ENCODE results near the gene TLR1.

Gene TLR1

DNA sequence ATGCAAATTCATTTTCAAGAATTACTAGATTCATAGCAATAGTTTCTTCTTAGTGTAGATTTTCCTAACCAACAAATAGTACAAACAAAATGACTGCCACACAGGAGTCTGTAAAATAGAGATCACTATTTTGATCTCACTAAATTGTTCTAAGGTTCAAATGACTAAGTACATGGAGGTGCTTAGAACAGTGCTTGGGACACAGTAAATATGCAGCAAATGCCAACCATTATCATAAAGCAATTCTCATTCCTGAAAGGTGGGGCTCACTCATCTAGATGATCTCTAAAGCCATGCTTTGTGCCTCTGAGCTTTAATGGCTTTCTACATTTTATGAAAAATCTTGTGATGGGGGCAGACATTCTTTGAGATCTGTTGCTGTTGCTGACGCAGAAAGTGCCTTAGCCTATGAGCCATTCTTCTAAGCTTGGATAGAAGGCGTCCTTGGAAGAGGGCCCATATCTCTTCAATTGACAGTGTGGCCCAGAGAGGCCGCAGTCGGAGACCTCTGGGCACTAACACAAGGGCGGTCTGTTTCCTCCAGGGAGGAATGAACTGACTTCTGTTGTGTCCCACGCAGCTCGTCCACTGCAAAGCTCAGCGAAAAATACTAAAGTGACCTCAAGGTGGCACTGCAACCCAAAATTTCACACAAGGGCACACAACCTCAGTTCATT lies 45.3 kb downstream of the TLR1 start:
- TF ChIP-seq ZFP3 (CRISPR knock-in tag; IDR thresholded peaks at IDR 0.05) = no peak
- no peak for TF ChIP-seq ZNF70 (CRISPR knock-in tag; IDR thresholded peaks at IDR 0.05)
- TF ChIP-seq ZNF8 (CRISPR knock-in tag; IDR thresholded peaks at IDR 0.05) = no peak
- TF ChIP-seq, protein P1, sequence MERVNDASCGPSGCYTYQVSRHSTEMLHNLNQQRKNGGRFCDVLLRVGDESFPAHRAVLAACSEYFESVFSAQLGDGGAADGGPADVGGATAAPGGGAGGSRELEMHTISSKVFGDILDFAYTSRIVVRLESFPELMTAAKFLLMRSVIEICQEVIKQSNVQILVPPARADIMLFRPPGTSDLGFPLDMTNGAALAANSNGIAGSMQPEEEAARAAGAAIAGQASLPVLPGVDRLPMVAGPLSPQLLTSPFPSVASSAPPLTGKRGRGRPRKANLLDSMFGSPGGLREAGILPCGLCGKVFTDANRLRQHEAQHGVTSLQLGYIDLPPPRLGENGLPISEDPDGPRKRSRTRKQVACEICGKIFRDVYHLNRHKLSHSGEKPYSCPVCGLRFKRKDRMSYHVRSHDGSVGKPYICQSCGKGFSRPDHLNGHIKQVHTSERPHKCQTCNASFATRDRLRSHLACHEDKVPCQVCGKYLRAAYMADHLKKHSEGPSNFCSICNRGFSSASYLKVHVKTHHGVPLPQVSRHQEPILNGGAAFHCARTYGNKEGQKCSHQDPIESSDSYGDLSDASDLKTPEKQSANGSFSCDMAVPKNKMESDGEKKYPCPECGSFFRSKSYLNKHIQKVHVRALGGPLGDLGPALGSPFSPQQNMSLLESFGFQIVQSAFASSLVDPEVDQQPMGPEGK (CRISPR knock-in tag; IDR thresholded peaks at IDR 0.05; ENCODE audit: borderline replicate concordance) = no peak
- no peak for TF ChIP-seq ISL1 (CRISPR knock-in tag; IDR thresholded peaks at IDR 0.05)
- no peak for TF ChIP-seq ESRRG (CRISPR knock-in tag; IDR thresholded peaks at IDR 0.05)
- no peak for TF ChIP-seq TSHZ2 (CRISPR knock-in tag; IDR thresholded peaks at IDR 0.05)
- no peak for TF ChIP-seq ARNTL (CRISPR knock-in tag; IDR thresholded peaks at IDR 0.05; ENCODE audit: borderline replicate concordance, low read depth)
- no peak for TF ChIP-seq GLIS3 (CRISPR knock-in tag; IDR thresholded peaks at IDR 0.05)
- TF ChIP-seq POU6F1 (CRISPR knock-in tag; IDR thresholded peaks at IDR 0.05; ENCODE audit: borderline replicate concordance, low read depth) = no peak
- no peak for TF ChIP-seq CSDC2 (CRISPR knock-in tag; IDR thresholded peaks at IDR 0.05)
- TF ChIP-seq ZC3H10 (CRISPR knock-in tag; IDR thresholded peaks at IDR 0.05) = no peak
- no peak for TF ChIP-seq TCF4 (CRISPR knock-in tag; IDR thresholded peaks at IDR 0.05; ENCODE audit: borderline replicate concordance)
- no peak for TF ChIP-seq SNAI2 (CRISPR knock-in tag; IDR thresholded peaks at IDR 0.05)
- no peak for TF ChIP-seq CREB5 (CRISPR knock-in tag; IDR thresholded peaks at IDR 0.05; ENCODE audit: low read depth)
- ATAC-seq = peak; percentile 96

DNA sequence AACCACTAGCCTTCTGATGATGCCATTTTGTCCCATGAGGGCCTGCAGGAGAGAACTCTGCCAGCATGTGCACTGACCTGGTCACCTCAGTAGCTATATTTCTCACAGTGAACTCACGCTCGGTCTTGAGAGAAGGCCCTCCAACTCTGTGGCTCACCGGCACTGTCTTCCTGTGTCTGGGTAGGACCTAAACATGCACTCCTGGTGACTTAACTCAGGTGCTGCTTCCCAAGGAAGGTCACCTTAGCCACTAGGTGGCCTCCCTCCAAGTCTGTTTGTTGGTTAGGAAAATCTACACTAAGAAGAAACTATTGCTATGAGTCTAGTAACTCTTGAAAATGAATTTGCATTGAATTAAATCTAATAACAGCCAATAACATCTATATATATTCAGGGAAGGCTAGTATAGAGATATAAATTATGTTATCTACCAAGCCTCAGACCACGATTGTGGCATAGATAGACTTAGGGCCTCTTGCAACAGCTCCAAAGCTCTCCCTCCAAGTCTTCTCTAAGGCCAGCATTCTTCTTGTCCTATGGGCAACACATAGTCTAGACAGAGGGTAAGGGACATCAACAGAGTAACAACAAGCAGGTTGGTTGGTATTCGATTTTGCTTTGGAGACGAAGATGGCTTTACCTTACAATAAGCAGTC lies 46.5 kb downstream of the TLR1 start:
- no peak for TF ChIP-seq BACH2 (CRISPR knock-in tag; IDR thresholded peaks at IDR 0.05; ENCODE audit: borderline replicate concordance)
- no peak for TF ChIP-seq ZC3H10 (CRISPR knock-in tag; IDR thresholded peaks at IDR 0.05)
- no peak for TF ChIP-seq TCF4 (CRISPR knock-in tag; IDR thresholded peaks at IDR 0.05; ENCODE audit: borderline replicate concordance)
- no peak for TF ChIP-seq POU6F1 (CRISPR knock-in tag; IDR thresholded peaks at IDR 0.05; ENCODE audit: borderline replicate concordance, low read depth)
- ATAC-seq = no peak

GRCh38 chr4:38752941-38753806 lies 51.4 kb downstream of the TLR1 start:
- ATAC-seq = peak; percentile 98
- TF ChIP-seq, protein P2, sequence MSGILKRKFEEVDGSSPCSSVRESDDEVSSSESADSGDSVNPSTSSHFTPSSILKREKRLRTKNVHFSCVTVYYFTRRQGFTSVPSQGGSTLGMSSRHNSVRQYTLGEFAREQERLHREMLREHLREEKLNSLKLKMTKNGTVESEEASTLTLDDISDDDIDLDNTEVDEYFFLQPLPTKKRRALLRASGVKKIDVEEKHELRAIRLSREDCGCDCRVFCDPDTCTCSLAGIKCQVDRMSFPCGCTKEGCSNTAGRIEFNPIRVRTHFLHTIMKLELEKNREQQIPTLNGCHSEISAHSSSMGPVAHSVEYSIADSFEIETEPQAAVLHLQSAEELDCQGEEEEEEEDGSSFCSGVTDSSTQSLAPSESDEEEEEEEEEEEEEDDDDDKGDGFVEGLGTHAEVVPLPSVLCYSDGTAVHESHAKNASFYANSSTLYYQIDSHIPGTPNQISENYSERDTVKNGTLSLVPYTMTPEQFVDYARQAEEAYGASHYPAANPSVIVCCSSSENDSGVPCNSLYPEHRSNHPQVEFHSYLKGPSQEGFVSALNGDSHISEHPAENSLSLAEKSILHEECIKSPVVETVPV (CRISPR knock-in tag; IDR thresholded peaks at IDR 0.05) = no peak
- TF ChIP-seq PPARA (CRISPR knock-in tag; IDR thresholded peaks at IDR 0.05; ENCODE audit: borderline replicate concordance) (no peak), ZFP3 (CRISPR knock-in tag; IDR thresholded peaks at IDR 0.05) (no peak), BACH2 (CRISPR knock-in tag; IDR thresholded peaks at IDR 0.05; ENCODE audit: borderline replicate concordance) (no peak), CSDC2 (CRISPR knock-in tag; IDR thresholded peaks at IDR 0.05) (no peak), GLIS3 (CRISPR knock-in tag; IDR thresholded peaks at IDR 0.05) (no peak), TCF4 (CRISPR knock-in tag; IDR thresholded peaks at IDR 0.05; ENCODE audit: borderline replicate concordance) (no peak), ZNF70 (CRISPR knock-in tag; IDR thresholded peaks at IDR 0.05) (no peak), ZNF8 (CRISPR knock-in tag; IDR thresholded peaks at IDR 0.05) (no peak), ISL1 (CRISPR knock-in tag; IDR thresholded peaks at IDR 0.05) (no peak), TSHZ2 (CRISPR knock-in tag; IDR thresholded peaks at IDR 0.05) (no peak), ARNTL (CRISPR knock-in tag; IDR thresholded peaks at IDR 0.05; ENCODE audit: borderline replicate concordance, low read depth) (no peak), ZNF565 (CRISPR knock-in tag; conservative IDR thresholded peaks at IDR 0.05; ENCODE audit: low read depth) (no peak), ESRRG (CRISPR knock-in tag; IDR thresholded peaks at IDR 0.05) (no peak)

Data from SK-N-SH treated with all-trans-retinoic acid at 6 μM for 48 hours (cell line).